Right cardiac atrium (tissue), 5 donors: ENCODE results near the gene EBF4. TPM values are rescaled to one million over a fixed set of nuclear protein-coding genes. Genes with fewer than 3 reads are reported as not detected.

Experiments used
- ATAC-seq, 2 donors: fragments of 200-7000 bp; cut with Tn5 transposase; one replicate each; pipeline versions ENCODE4 v1.8.0 to v1.9.1; 2020; ENCODE audit warnings: moderate library complexity in 2 of 2, mild to moderate bottlenecking in 1 of 2
- DNase-seq, 3 donors: peaks; one replicate each; pipeline ENCODE4 v3.0.0-alpha.2; 2020
- H3K27ac ChIP-seq: one replicate; pipeline ENCODE4 v1.5.1; 2013; ENCODE audit warnings: mild to moderate bottlenecking, low read length, control low read depth, moderate library complexity
- H3K27me3 ChIP-seq: one replicate; pipeline ENCODE4 v1.6.1; 2013; ENCODE audit not compliant: control insufficient read depth, insufficient read depth
- H3K4me1 ChIP-seq: one replicate; pipeline ENCODE4 v1.6.1; 2013; ENCODE audit warnings: low read length; ENCODE audit not compliant: control insufficient read depth, insufficient read depth
- H3K4me3 ChIP-seq: one replicate; pipeline ENCODE4 v1.5.1; 2013; ENCODE audit warnings: low read length, control low read depth
- H3K9me3 ChIP-seq: one replicate; pipeline ENCODE4 v1.6.1; 2013; ENCODE audit warnings: low read length; ENCODE audit not compliant: control insufficient read depth
- WGBS: extraction: QIAGEN DNeasy Blood & Tissue Kit; methylation state at CpG from one replicate; pipeline ENCODE4 v1.1.7; 2013; 5-methylcytosine and 5-hydroxymethylcytosine counted together
- intact Hi-C, 4 donors: fragments of 100-400 bp; cut with DNase I; formaldehyde crosslinking; loops; one replicate each; pipeline versions ENCODE4 v1.11.0 to v1.14.0; 2022 to 2023
- polyA plus RNA-seq: library from polyadenylated mRNA; stranded (reverse); fragments of 200-250 nt; gene quantifications from one replicate; pipeline ENCODE4 v1.2.3, GENCODE V29; 2013
- total RNA-seq, 4 donors: library from RNA; stranded (reverse); fragmentation: NEBNext Ultra II Directional; extraction: Animal tissue kit (Norgen Biotek cat#: 25700); gene quantifications; one replicate each; pipeline ENCODE4 v1.2.1, GENCODE V29; 2021
- donor health status: healthy with polysubstance abuse.
- donor health status: DM: no; HTN: yes; CAD: no.
- donor health status: DM: no; HTN: no; CAD: no.
- donor health status: DM: no; HTN: yes; CAD: no; lungs with severe emphysema.
- donor health status: DM: yes; HTN: yes; CAD: no.

Gene EBF4
- total and polyA plus RNA-seq, 5 donors, result 4.8 to 13.5 (median 10.0) TPM

- intact Hi-C loops, result no loop called here
- WGBS, result 82% methylated on average over 10 of the region's 10 CpGs
- DNase-seq, result no peak
- no peaks in the 10 kb centered on the region for H3K9me3 ChIP-seq
- H3K4me1 ChIP-seq, result no peaks in the 10 kb centered on the region
- no peak for ATAC-seq
- H3K4me3 ChIP-seq, result no peak overlapping the region
- H3K27me3 ChIP-seq, result no peaks in the 10 kb centered on the region
- H3K27ac ChIP-seq, result no peak overlapping the region
These were observed 86.2 kb downstream of the EBF4 start for GRCh38 chr20:2778602-2779321.

- 30% methylated on average over 3 of the region's 3 CpGs for WGBS
- intact Hi-C loops, result no loop called here
- H3K9me3 ChIP-seq, result no peaks in the 10 kb centered on the region
- no peaks in the 10 kb centered on the region for H3K4me1 ChIP-seq
- DNase-seq, result no peak
- no peak overlapping the region for H3K4me3 ChIP-seq
- H3K27ac ChIP-seq, result no peak overlapping the region
- ATAC-seq, result no peak
- H3K27me3 ChIP-seq, result no peaks in the 10 kb centered on the region
These were observed 88.4 kb downstream of the EBF4 start for GRCh38 chr20:2780948-2781347.

- Histone ChIP-seq H3K4me1 (no peaks in the 10 kb centered on the region), H3K27me3 (no peaks in the 10 kb centered on the region), H3K9me3 (no peaks in the 10 kb centered on the region), H3K27ac (no peak overlapping the region), H3K4me3 (no peak overlapping the region)
- intact Hi-C loops, result no loop called here
- 83% methylated on average over 6 of the region's 6 CpGs for WGBS
- DNase-seq (no peak), ATAC-seq (no peak)
These were observed 91.5 kb downstream of the EBF4 start for GRCh38 chr20:2783908-2784566.

GRCh38 chr20:2793471-2793870 is 100.9 kb downstream of the EBF4 start:
- Histone ChIP-seq H3K9me3 (no peaks in the 10 kb centered on the region), H3K4me3 (no peak overlapping the region), H3K4me1 (no peaks in the 10 kb centered on the region), H3K27ac (no peak overlapping the region), H3K27me3 (no peaks in the 10 kb centered on the region)
- DNase-seq (no peak), ATAC-seq (no peak)
- intact Hi-C loops, result no loop called here
- 91% methylated on average over 6 of the region's 6 CpGs for whole genome bisulfite sequencing

- no peak overlapping the region for H3K27ac ChIP-seq
- ATAC-seq (no peak), DNase-seq (no peak)
- H3K9me3 ChIP-seq, result no peaks in the 10 kb centered on the region
- WGBS, result 86% methylated on average over 23 of the region's 23 CpGs
- H3K27me3 ChIP-seq, result no peaks in the 10 kb centered on the region
- H3K4me1 ChIP-seq, result no peaks in the 10 kb centered on the region
- H3K4me3 ChIP-seq, result no peak overlapping the region
- intact Hi-C loops, result no loop called here
These were observed 101.7 kb downstream of the EBF4 start for GRCh38 chr20:2794202-2794748.

GRCh38 chr20:2794866-2795447 is 102.4 kb downstream of the EBF4 start:
- no peak for ATAC-seq
- intact Hi-C loops, result no loop called here

GRCh38 chr20:2795451-2795850 is 102.9 kb downstream of the EBF4 start:
- WGBS, result 69% methylated on average over 24 of the region's 24 CpGs
- H3K4me3 ChIP-seq, result no peak overlapping the region
- H3K27me3 ChIP-seq, result no peaks in the 10 kb centered on the region
- DNase-seq, result peak in 2 of 3 donors; percentile 52 to 57
- no peak overlapping the region for H3K27ac ChIP-seq
- intact Hi-C loops, result no loop called here
- H3K9me3 ChIP-seq, result no peaks in the 10 kb centered on the region
- no peak for ATAC-seq
- no peaks in the 10 kb centered on the region for H3K4me1 ChIP-seq

More at GRCh38 chr20:2794866-2795447, 102.4 kb downstream of the EBF4 start:
- H3K9me3 ChIP-seq, result no peaks in the 10 kb centered on the region
- WGBS, result 85% methylated on average over 11 of the region's 11 CpGs
- no peaks in the 10 kb centered on the region for H3K4me1 ChIP-seq
- H3K27me3 ChIP-seq, result no peaks in the 10 kb centered on the region
- no peak overlapping the region for H3K27ac ChIP-seq
- H3K4me3 ChIP-seq, result no peak overlapping the region
- DNase-seq, result no peak

GRCh38 chr20:2796011-2796660 is 103.6 kb downstream of the EBF4 start:
- DNase-seq, result no peak
- Histone ChIP-seq H3K9me3 (no peaks in the 10 kb centered on the region), H3K4me3 (no peak overlapping the region), H3K27ac (no peak overlapping the region), H3K4me1 (no peaks in the 10 kb centered on the region), H3K27me3 (no peaks in the 10 kb centered on the region)
- no peak for ATAC-seq
- intact Hi-C loops, result no loop called here
- WGBS, result 90% methylated on average over 20 of the region's 20 CpGs

GRCh38 chr20:2797136-2797983 is 104.8 kb downstream of the EBF4 start:
- no peaks in the 10 kb centered on the region for H3K4me1 ChIP-seq
- H3K27ac ChIP-seq, result no peak overlapping the region
- ATAC-seq, result no peak
- no peaks in the 10 kb centered on the region for H3K9me3 ChIP-seq
- H3K27me3 ChIP-seq, result no peaks in the 10 kb centered on the region
- intact Hi-C loops, result no loop called here
- WGBS, result 84% methylated on average over 16 of the region's 16 CpGs
- no peak overlapping the region for H3K4me3 ChIP-seq
- DNase-seq, result no peak

- H3K9me3 ChIP-seq, result no peaks in the 10 kb centered on the region
- H3K27ac ChIP-seq, result no peak overlapping the region
- DNase-seq, result no peak
- no peaks in the 10 kb centered on the region for H3K4me1 ChIP-seq
- ATAC-seq, result no peak
- 87% methylated on average over 19 of the region's 19 CpGs for WGBS
- no peak overlapping the region for H3K4me3 ChIP-seq
- intact Hi-C loops, result no loop called here
- no peaks in the 10 kb centered on the region for H3K27me3 ChIP-seq
These were observed 105.7 kb downstream of the EBF4 start for GRCh38 chr20:2798095-2798805.
